H9 (cell line): ENCODE data around the gene NAP1L5. TPM values are rescaled to one million over a fixed set of nuclear protein-coding genes. Genes with fewer than 3 reads are reported as not detected.

Experiments used
- DNase-seq: peaks from one replicate; pipeline ENCODE4 v3.0.0-alpha.2; 2017
- H2AFZ ChIP-seq: one replicate; pipeline ENCODE4 v1.6.1; 2013; ENCODE audit warnings: mild to moderate bottlenecking, low read length, control low read depth, moderate library complexity
- H2AK5ac ChIP-seq: 2 replicates; pipeline ENCODE4 v1.6.1; 2013; ENCODE audit warnings: low read length, control low read depth, mixed read lengths; ENCODE audit not compliant: insufficient read length
- H2BK120ac ChIP-seq: one replicate; pipeline ENCODE4 v1.6.1; 2013; ENCODE audit warnings: low read depth, mild to moderate bottlenecking, low read length, control low read depth, inconsistent platforms; ENCODE audit not compliant: poor library complexity, severe bottlenecking
- H2BK12ac ChIP-seq: 2 replicates; pipeline ENCODE4 v1.6.1; 2013; ENCODE audit warnings: low read length, control low read depth, mixed read lengths, low read depth; ENCODE audit not compliant: insufficient read length
- H2BK15ac ChIP-seq: 2 replicates; pipeline ENCODE4 v1.6.1; 2013; ENCODE audit warnings: low read depth, low read length, control low read depth
- H2BK20ac ChIP-seq: one replicate; pipeline ENCODE4 v1.6.1; 2013; ENCODE audit warnings: low read depth, mild to moderate bottlenecking, low read length, control low read depth, inconsistent platforms; ENCODE audit not compliant: poor library complexity, severe bottlenecking
- H2BK5ac ChIP-seq: 2 replicates; pipeline ENCODE4 v1.6.1; 2013; ENCODE audit warnings: low read length, control low read depth, mixed read lengths; ENCODE audit not compliant: insufficient read length
- H3K14ac ChIP-seq: 2 replicates; pipeline ENCODE4 v1.6.1; 2013; ENCODE audit warnings: low read length, control low read depth; ENCODE audit not compliant: insufficient read depth
- H3K18ac ChIP-seq: 2 replicates; pipeline ENCODE4 v1.6.1; 2013; ENCODE audit warnings: low read depth, mild to moderate bottlenecking, mixed read lengths, low read length, control low read depth; ENCODE audit not compliant: insufficient read length
- H3K23ac ChIP-seq: 2 replicates; pipeline ENCODE4 v1.6.1; 2013; ENCODE audit warnings: low read length, control low read depth, mixed read lengths, low read depth; ENCODE audit not compliant: insufficient read length
- H3K23me2 ChIP-seq: 2 replicates; pipeline ENCODE4 v1.6.1; 2013; ENCODE audit warnings: low read depth, mild to moderate bottlenecking, mixed read lengths, low read length, control low read depth; ENCODE audit not compliant: insufficient read length, poor library complexity, severe bottlenecking
- H3K27ac ChIP-seq: 2 replicates; pipeline ENCODE4 v1.5.1; 2013; ENCODE audit warnings: low read length, control low read depth, mixed read lengths, low read depth; ENCODE audit not compliant: insufficient read length
- H3K27me3 ChIP-seq: 2 replicates; pipeline ENCODE4 v1.6.1; 2013; ENCODE audit warnings: low read length, control low read depth, inconsistent platforms; ENCODE audit not compliant: insufficient read depth
- H3K4ac ChIP-seq: 2 replicates; pipeline ENCODE4 v1.6.1; 2013; ENCODE audit warnings: low read depth, mild to moderate bottlenecking, control low read depth, inconsistent platforms, low read length, moderate library complexity
- H3K4me1 ChIP-seq: 2 replicates; pipeline ENCODE4 v1.6.1; 2013; ENCODE audit warnings: low read length, control low read depth, inconsistent platforms; ENCODE audit not compliant: insufficient read depth
- H3K4me2 ChIP-seq: 2 replicates; pipeline ENCODE4 v1.6.1; 2013; ENCODE audit warnings: low read length, control low read depth, mixed read lengths; ENCODE audit not compliant: insufficient read length, insufficient read depth
- H3K56ac ChIP-seq: 2 replicates; pipeline ENCODE4 v1.6.1; 2013; ENCODE audit warnings: low read depth, mild to moderate bottlenecking, mixed read lengths, low read length, control low read depth; ENCODE audit not compliant: insufficient read length
- H3K79me1 ChIP-seq: 2 replicates; pipeline ENCODE4 v1.6.1; 2013; ENCODE audit warnings: low read depth, mild to moderate bottlenecking, moderate library complexity, low read length, control low read depth, inconsistent platforms; ENCODE audit not compliant: insufficient read depth, poor library complexity, severe bottlenecking
- H3K79me2 ChIP-seq: 2 replicates; pipeline ENCODE4 v1.6.1; 2013; ENCODE audit warnings: low read length, control low read depth, inconsistent platforms; ENCODE audit not compliant: insufficient read depth
- H3K9ac ChIP-seq: 2 replicates; pipeline ENCODE4 v1.6.1; 2013; ENCODE audit warnings: low read length, control low read depth, mixed read lengths; ENCODE audit not compliant: insufficient read length; ENCODE audit errors: extremely low read depth
- H3K9me3 ChIP-seq: one replicate; pipeline ENCODE4 v1.6.1; 2013; ENCODE audit warnings: low read depth, low read length, inconsistent platforms; ENCODE audit not compliant: control insufficient read depth
- H3T11ph ChIP-seq: one replicate; pipeline ENCODE4 v1.6.1; 2013; ENCODE audit warnings: mild to moderate bottlenecking, low read length, control low read depth, inconsistent platforms
- H4K20me1 ChIP-seq: one replicate; pipeline ENCODE4 v1.6.1; 2013; ENCODE audit not compliant: control insufficient read depth, insufficient read length, insufficient read depth
- H4K5ac ChIP-seq: 2 replicates; pipeline ENCODE4 v1.6.1; 2013; ENCODE audit warnings: low read depth, mild to moderate bottlenecking, mixed read lengths, low read length, control low read depth; ENCODE audit not compliant: insufficient read length
- H4K8ac ChIP-seq: replicated peaks from 2 replicates; pipeline ENCODE4 v1.6.1; 2013; ENCODE audit warnings: low read length, control low read depth, mixed read lengths, low read depth; ENCODE audit not compliant: insufficient read length
- H4K91ac ChIP-seq: 2 replicates; pipeline ENCODE4 v1.6.1; 2013; ENCODE audit warnings: low read depth, mild to moderate bottlenecking, moderate library complexity, mixed read lengths, low read length, control low read depth; ENCODE audit not compliant: insufficient read length
- H3K27ac Mint-ChIP-seq, 3 experiments: 2 replicates in 2 of 3; 3 replicates in 1 of 3; pipeline ENCODE4 v1.8.0; 2020 to 2021; ENCODE audit warnings: mixed read lengths in 3 of 3, mild to moderate bottlenecking in 1 of 3, moderate library complexity in 1 of 3
- H3K27me3 Mint-ChIP-seq: 2 replicates; pipeline ENCODE4 v1.8.0; 2021; ENCODE audit warnings: low read depth, mild to moderate bottlenecking, moderate library complexity, mixed read lengths
- H3K36me3 Mint-ChIP-seq, 3 experiments: 2 replicates in 2 of 3; 3 replicates in 1 of 3; pipeline ENCODE4 v1.8.0; 2020 to 2021; ENCODE audit warnings: low read depth in 3 of 3, mixed read lengths in 3 of 3; ENCODE audit not compliant: insufficient read depth in 1 of 3
- H3K4me1 Mint-ChIP-seq, 2 experiments: 2 replicates each; pipeline ENCODE4 v1.8.0; 2020; ENCODE audit warnings: mixed read lengths in 2 of 2
- H3K4me3 Mint-ChIP-seq, 2 experiments: 2 replicates in 1 of 2; 3 replicates in 1 of 2; pipeline ENCODE4 v1.8.0; 2020 to 2021; ENCODE audit warnings: mild to moderate bottlenecking in 2 of 2, mixed read lengths in 2 of 2, moderate library complexity in 1 of 2
- H3K9me3 Mint-ChIP-seq, 2 experiments: 2 replicates in 1 of 2; 3 replicates in 1 of 2; pipeline ENCODE4 v1.8.0; 2020; ENCODE audit warnings: mild to moderate bottlenecking in 2 of 2, mixed read lengths in 2 of 2, moderate library complexity in 1 of 2
- CTCF ChIP-seq: fragments of 200-600 bp; sonication (generic); conservative IDR thresholded peaks from 3 replicates; pipeline ENCODE4 v1.8.0; 2021; ENCODE audit warnings: antibody characterized with exemption, mild to moderate bottlenecking
- WGBS: extraction: QIAGEN DNeasy Blood & Tissue Kit; methylation state at CpG from one replicate; pipeline ENCODE4 v1.1.7; 2013; ENCODE audit warnings: missing lambda C conversion rate, low lambda C conversion rate, mixed read lengths; ENCODE audit not compliant: insufficient read length; ENCODE audit errors: extremely low coverage; 5-methylcytosine and 5-hydroxymethylcytosine counted together
- total RNA-seq: library from RNA; stranded (reverse); gene quantifications from 2 replicates; pipeline ENCODE4 v1.2.1, GENCODE V29; 2021

The NAP1L5 gene
- total RNA-seq, 1 experiment from 2014 or later: 2.2 TPM

GRCh38 chr4:88737307-88737941 is 39.8 kb upstream of the NAP1L5 start:
- H3K27ac Mint-ChIP-seq: peak overlapping the region in 2 of 3 experiments; percentile 85 to 94; a peak in 3 of 7 replicates

More at GRCh38 chr4:88737307-88737941, 39.8 kb upstream of the NAP1L5 start:
- Histone ChIP-seq H4K20me1 (no peaks in the 10 kb centered on the region), H4K91ac (no peak overlapping the region), H3K23ac (no peak overlapping the region), H3K9me3 (no peaks in the 10 kb centered on the region), H3K79me1 (no peaks in the 10 kb centered on the region), H4K5ac (no peak overlapping the region), H4K8ac (no peak overlapping the region), H3K27me3 (no peaks in the 10 kb centered on the region), H2AFZ (no peak overlapping the region), H3K23me2 (no peaks in the 10 kb centered on the region), H2BK20ac (no peak overlapping the region), H2AK5ac (no peak overlapping the region), H2BK5ac (no peak overlapping the region), H3K14ac (no peak overlapping the region), H3K4me2 (no peak overlapping the region), H3K9ac (no peak overlapping the region), H3T11ph (no peak overlapping the region), H3K27ac (no peak overlapping the region), H3K79me2 (no peaks in the 10 kb centered on the region), H3K18ac (no peak overlapping the region), H3K56ac (no peak overlapping the region), H2BK120ac (no peak overlapping the region), H3K4ac (no peak overlapping the region), H3K4me1 (peaks cover 12% of the 10 kb centered on the region), H2BK12ac (no peak overlapping the region), H2BK15ac (no peak overlapping the region)
- Mint-ChIP-seq H3K27me3 (no peaks in the 10 kb centered on the region), H3K4me3 (no peak overlapping the region), H3K4me1 (peaks cover 31 to 35% of the 10 kb centered on the region in 2 experiments), H3K9me3 (no peaks in the 10 kb centered on the region), H3K36me3 (peaks cover 0 to 6% (median 2%) of the 10 kb centered on the region in 3 experiments; a peak in 4 of 7 replicates)
- no peak for TF ChIP-seq CTCF
- DNase-seq: no peak
- WGBS: no CpG with 5 or more reads among the region's 14 CpGs
